Activated naive CD4-positive, alpha-beta T cell treated with anti-CD3 and anti-CD28 coated beads, Interleukin-2, amount 50 U/mL, for 16 hours (primary cell): ENCODE data around the gene DNMBP.
"Not testable (repeated sequence)": the region's sequence is repeated elsewhere in the genome, so short reads cannot be mapped to it uniquely, and the experiment has no call there.

Source experiments
- DNase-seq: peaks from one replicate; pipeline ENCODE4 v3.0.0-alpha.2; 2020

DNMBP gene

DNA sequence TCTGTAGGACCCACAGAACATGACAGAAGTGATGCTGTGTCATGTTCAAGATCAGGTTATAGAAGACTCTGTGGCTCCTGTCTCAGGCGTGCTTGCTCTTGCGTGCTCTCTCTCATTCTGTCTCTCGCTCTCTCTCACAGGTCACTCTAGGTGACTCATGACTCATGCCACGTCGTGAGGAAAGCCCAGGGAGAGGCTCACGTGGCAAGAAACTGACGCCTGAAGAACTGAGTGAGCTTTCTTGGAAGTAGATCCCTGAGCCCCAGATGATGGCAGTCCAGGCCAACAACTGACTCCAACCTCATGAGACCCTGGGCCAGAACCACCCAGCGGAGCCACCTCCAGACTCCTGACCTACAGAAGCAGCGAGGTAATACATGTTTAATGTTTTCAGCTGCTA is 103.3 kb downstream of the DNMBP start:
- DNase-seq: no peak

DNA sequence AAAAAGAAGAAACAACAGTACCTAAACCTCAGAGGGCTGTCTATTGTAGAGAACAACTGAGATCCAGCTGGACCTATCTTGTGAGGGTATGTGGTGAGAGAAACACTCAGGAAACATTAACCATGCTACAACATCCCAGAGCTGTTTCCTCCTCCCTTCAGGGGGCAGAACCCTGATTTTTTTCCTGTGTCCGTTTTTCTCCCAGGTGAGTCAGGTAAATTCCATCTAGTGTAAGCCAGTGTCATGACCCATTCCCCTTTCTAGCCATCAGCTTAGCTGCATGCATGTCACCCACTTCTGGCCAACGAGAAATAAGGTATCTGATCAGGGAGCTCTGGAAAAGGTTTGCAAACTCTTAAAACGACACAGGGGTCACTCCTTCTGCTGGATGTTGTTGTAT is 103.8 kb downstream of the DNMBP start:
- DNase-seq: no peak

DNA sequence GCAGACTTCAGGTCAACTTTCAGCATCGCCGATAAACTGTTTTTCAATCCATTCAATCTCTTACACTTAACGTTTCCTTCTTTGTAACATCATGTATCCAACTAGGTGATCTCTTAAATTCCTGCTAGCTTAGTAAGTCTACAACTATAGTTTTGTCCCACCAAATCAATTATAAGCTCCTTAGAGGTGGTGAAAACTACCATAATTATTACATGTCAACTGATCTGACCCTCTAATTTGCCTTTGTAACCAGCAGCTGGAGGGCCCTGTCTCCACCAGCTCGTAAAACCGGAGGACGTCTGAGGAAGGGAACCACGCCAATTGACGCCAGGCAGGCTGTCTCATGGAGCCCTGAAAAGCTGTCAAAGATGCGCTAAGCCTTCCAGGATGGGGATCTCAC is 113.9 kb downstream of the DNMBP start:
- DNase-seq: no peak

DNA sequence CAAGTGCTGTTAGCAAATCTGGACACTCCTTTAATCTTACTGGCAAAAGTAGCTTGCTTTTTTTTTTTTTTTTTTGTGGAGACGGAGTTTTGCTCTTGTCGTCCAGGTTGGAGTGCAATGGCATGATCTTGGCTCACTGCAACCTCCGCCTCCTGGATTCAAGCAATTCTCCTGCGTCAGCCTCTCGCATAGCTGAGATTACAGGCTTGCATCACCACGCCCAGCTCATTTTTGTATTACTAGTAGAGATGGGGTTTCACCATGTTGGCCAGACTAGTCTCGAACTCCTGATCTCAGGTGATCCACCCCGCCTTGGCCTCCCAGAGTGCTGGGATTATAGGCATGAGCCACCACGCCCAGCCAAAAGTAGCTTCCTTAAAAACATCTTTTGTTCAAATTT is 114.7 kb downstream of the DNMBP start:
- not testable (repeated sequence) for DNase-seq

DNA sequence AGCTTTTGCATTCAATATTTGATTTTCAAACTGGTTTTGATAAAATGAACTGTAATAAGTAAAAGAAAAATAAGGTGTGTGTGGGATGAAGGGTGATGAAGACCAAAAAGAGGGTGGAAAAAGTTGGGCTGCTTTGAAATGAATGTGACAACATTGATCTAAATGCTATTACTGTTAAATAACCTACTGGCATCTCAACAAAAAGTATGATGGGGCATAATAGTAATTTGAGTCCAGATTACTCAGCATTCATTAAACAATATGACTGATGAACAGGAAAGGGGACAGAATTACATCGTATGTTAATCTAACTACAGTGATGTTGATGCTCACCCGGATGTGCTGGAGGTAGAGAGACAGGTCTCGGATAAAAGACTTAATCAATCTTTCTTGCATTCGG is 115.1 kb downstream of the DNMBP start:
- no peak for DNase-seq

DNA sequence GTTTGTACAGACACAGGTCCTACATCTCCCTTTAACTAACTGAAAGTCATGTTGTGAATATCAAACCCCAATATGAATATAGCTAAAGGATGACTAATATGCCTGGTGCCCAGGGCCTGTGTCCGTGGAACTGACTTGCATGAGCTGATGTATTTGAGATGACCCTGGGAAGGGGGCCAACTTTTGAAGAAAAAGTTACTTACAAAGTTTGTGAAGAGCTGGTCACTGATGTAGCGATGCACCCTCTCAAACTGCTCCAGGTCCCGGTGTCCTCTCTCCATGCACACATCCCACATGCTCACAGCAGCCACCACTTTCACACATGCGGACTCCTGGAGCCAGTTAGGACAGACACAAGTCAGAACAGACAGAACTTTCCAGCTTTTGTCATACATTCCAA is 121.1 kb downstream of the DNMBP start:
- no peak for DNase-seq

DNA sequence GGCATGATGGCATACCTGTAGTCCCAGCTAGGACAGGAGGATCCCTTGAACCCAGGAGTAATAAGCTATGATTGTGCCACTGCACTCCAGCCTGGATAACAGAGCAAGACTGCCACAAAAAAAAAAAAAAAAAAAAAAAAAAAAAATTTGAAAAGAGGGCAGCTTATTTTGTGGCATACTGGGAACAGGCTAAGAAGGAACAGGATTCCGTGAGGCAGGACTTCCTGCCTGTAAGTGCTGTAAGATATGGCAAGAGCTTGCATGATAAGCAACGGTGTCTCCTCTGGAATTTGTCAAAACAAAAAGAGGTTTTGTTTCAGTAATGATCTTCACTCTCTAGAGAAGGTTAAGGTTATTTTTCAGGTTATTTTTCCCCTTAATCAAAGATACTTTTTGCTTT is 126.2 kb downstream of the DNMBP start:
- DNase-seq: no peak

DNA sequence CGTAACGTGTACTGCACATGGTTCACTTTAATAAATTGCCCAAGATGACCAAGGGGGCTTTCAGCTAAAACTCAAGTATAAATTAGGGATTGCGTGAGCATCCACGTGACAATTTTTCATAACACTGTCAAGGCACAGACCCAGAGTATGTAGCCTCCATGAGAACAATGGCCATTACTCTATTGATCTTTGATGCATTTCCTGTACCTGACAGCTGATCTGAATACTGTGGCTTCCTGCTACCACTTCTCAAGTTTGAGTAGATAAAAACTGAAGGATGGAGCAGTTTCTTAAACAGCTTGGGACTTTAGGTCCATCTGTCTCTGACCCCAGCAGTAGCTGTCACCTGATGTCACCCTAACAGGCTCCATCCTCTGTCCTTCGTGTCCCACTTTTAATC is 128.4 kb downstream of the DNMBP start:
- DNase-seq: no peak

DNA sequence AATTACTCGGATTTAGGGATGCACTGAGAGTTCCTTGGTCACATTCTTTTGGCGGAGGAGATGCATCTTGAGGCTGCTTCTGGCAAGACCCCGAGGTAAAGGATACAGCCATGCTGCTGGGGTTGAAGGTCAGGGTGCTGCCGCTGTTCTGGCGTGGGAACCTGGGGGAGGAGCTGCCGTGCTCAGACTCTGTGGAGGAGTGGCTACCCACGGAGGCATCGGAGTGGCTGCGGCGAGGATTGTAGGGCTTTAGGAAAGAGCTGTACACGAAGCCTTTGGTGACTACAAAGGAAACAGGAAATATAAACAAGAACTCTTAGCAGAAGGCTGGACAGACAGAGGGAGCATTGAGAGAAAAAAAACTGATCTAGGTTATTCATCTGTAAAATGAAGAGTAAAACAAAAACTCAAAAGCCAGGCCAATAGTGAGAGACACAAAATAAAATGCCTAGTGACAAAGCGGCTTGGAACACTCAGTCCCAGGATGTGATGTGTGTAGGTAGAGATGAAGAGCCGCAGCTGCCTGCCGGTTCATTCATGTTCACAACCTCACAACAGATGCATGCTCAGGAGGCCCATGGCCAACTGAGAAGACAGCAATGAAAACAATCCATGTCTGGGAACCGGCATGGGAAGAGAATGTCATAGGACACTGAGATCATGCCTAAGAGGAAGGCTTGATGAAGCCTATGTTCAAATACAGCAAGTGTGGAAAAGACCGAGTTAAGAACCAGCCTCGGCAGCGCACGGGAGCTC is 129.5 kb downstream of the DNMBP start:
- DNase-seq: no peak

DNA sequence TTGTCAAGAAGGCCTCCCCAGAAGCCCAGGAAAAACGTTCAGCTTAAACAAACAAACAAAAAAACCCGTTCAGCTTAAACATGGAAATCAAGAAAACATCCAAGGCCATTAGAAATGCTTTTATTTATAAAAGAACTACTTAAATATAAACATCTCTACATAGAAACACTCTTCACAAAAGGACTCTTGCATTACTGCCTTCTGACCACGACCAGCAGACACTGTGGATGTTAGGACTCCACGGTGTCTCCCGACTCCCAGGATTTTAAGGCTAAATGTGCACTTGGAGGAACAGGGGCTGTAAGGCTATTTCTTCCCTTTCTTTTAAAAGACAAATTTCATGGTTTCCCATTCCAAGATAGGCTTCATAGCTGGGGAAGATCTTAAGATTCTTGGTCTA is 134.3 kb downstream of the DNMBP start:
- no peak for DNase-seq

DNA sequence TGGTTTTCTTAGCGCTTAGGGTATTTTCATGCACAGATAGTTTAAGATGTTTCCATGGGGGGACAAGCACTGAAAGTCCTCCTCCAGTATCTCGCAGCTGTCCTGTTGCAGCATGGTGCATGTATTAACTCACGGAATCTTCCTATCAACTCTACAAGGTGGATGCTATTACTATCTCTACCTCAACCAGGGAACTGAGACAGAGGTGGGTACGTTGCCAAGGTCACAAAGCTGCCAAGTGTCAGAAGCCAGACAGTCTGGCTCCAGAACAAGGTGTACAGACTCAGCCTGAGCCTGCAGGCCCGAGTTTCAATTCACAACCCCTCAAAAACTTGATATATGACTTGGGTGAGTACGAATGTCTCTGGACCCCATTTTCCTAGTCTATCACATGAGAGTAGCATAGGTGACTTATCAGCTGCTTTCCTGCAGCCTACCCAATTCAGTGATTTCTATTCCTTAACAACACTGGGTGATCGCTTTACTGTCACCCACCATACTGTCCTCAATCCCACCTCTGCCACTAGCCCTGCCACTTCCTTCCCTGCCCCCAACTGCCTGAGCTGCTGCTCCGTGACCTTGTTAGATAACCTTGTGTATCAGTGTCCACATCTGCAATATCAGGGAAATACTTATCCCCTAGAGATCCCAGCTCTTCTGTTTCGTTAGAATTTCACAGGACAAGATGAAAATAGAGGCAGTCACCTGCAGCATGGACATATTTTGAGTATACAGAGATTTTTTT is 135.2 kb downstream of the DNMBP start:
- no peak for DNase-seq

DNA sequence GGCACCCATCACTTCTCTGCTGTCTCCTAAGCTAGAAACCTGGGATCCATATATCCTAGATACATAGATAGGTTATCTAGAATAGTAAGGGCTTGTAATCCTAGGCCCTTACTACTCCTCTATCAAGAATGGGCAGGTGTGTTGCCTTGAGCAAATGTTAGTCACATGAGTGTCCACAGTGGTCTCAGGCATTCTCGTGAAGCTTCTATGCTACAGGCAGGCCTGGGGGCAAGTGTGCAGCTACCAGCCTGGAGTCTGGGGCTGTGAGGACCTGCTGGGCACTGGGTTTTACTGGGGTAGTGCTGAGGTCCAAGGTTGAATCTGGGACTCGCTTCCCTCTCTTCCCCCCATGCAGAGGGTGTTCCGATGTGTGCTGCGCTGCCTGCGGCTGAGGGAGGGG is 135.9 kb downstream of the DNMBP start:
- DNase-seq: no peak

DNA sequence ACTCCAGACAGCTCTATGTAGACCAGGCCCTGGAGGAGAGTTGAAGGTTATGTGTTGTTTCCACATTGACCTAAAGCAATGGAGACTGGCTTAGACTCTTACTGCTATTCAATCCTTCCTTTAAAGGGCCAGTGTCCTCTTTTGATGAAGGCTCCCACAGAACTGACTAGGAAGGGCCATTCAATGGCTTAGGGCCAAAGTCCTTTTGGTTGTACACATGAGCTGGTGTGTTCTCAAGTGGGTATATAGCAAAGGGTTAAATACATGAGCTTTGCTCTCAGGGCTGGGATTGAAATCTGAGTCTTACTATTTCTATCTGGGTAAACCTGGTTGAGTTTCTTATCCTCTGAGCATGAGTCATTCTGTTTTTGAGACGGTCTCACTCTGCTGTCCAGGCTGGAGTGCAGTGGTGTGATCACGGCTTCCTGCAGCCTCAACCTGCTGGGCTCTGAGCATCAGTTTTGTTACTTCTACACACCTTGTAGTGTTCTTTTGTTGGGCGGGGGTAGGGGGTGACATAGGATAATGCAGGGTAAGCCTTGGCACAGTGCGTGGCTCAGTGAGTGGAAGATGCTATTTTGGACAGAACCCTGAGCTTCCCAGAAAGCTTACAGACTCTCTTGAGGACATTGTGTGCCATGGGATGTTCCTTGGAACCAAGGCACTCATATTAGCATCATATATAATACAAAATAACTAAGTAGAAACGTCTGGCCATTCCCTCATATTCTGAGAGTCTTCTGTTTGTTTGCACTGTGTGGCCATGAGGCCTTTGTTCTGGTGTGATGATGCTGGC is 137.2 kb downstream of the DNMBP start:
- no peak for DNase-seq

DNA sequence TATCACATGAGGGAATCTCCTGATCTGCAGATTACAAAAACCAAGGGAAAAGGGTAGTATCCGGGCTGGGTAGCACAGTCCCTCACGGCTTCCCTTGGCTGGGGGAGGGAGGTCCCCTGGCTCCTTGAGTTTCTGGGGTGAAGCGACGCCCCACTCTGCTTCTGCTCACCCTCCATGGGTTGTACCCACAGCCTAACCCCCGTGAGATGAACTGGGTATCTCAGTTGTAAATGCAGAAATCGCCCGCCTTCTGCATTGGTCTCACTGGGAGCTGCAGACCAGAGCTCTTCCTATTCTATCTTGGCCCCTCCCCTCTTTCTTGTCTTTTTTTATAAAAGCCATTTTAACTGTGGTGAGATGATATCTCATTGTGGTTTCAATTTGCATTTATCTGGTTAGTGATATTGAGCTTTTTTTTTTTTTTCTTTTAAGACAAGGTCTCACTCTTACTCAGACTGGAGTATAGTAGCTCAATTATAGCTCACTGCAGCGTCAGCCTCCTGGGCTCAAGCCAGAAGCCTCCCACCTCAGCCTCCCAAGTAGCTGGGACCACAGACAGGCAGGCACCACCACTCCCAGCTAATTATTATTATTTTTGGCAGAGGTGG is 139.5 kb downstream of the DNMBP start:
- DNase-seq: peak; percentile 58

DNA sequence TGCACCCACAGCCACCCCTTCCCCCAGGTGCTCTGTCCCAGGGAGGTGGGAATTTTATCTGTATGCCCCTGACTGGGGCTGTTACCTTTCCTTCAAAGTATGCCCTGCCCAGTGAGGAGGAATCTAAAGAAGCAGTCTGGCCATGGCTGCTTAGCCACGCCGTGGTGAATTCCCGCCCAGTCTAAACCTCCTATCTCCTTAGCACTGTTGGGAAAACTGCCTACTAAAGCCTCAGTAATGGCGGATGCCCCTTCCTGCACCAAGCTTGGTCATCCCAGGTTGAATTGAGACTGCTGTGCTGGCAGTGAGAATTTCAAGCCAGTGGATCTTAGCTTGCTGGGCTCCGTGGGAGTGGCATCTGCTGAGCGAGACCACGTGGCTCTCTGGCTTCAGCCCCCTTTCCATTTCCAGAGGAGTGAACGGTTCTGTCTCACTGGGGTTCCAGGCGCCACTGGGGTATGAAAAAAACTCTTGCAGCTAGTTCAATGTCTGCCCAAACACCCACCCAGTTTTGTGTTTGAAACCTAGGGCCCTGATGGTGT is 140.1 kb downstream of the DNMBP start:
- DNase-seq: no peak

DNA sequence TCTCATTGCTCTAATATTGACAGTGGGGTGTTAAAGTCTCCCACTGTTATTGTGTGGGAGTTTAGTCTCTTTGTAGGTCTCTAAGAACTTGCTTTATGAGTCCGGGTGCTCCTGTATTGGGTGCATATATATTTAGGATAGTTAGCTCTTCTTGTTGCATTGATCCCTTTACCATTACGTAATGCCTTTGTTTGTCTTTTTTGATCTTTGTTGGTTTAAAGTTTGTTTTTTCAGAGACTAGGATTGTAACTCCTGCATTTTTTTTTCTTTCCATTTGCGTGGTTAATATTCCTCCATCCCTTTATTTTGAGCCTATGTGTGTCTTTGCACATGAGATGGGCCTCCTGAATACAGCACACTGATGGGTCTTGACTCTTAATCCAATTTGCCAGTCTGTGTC is 142.5 kb downstream of the DNMBP start:
- not testable (repeated sequence) for DNase-seq

DNA sequence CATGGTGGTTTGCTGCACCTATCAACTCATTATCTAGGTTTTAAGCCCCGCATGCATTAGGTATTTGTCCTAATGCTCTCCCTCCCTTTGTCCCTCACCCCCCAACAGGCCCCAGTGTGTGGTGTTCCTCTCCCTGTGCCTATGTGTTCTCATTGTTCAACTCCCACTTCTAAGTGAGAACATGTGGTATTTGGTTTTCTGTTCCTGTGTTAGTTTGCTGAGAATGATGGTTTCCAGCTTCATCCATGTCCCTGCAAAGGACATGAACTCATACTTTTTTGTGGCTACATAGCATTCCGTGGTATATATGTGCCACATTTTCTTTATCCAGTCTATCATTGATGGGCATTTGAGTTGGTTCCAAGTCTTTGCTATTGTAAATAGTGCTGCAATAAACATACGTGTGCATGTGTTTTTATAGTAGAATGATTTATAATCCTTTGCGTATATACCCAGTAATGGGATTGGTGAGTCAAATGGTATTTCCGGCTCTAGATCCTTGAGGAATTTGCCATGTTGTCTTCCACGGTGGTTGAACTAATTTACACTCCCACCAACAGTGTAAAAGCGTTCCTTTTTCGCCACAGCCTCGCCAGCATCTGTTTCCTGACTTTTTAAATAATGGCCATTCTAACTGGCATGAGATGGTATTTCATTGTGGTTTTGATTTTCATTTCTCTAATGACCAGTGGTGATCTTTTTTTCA is 146.1 kb downstream of the DNMBP start:
- not testable (repeated sequence) for DNase-seq

DNA sequence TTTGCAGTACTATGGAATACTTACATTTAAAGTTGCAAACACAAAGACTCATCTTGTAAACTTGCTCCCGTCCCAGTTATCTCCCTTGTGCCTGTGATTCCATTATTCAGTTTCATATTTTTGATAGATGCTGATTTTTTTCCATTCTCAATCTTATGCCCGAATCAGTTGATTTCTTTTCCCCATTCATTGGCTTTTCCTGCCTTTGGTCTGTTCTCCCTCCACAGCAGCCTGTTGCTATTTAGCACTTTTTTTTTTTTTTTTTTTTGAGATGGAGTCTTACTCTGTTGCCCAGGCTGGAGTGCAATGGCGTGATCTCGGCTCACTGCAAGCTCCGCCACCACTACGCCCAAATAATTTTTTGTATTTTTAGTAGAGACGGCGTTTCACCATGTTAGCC is 149.3 kb downstream of the DNMBP start:
- DNase-seq: no peak

DNA sequence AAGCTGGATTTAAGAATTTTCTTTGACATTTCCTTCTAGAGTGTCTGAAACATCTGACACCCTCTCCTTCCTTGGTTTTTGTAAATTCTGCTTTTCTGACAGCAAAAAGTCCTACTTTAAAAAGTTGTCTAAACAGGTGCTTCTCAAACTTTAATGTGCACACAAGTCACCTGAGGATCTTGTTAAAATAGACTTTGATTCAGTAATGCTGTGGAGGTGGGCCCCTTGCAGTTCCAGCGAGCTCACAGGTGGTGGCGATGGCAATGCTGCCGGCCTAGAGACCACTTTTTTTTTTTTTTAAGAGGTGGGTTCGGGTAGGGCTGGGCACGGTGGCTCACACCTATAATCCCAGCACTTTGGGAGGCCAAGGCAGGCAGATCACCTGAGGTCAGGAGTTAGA is 150.2 kb downstream of the DNMBP start:
- no peak for DNase-seq

DNA sequence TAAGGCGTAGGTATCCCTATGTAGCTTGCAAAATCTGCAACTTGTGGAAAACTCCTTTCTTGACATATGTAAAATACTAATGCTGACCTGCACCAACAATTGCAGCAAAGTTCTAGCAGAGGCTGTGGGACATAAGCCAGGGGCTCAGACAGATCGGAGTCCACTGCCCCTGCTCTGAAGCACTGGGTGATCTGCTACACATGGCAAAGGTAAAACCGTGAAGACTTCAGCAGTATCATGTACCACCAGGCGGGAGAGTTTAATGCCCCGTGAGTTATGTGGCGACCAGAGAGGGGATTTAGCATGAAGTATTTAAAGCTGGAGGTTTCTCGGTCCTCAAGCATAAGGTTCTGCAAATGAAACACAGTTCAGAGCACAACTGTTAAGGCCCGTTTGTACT is 150.9 kb downstream of the DNMBP start:
- no peak for DNase-seq

DNA sequence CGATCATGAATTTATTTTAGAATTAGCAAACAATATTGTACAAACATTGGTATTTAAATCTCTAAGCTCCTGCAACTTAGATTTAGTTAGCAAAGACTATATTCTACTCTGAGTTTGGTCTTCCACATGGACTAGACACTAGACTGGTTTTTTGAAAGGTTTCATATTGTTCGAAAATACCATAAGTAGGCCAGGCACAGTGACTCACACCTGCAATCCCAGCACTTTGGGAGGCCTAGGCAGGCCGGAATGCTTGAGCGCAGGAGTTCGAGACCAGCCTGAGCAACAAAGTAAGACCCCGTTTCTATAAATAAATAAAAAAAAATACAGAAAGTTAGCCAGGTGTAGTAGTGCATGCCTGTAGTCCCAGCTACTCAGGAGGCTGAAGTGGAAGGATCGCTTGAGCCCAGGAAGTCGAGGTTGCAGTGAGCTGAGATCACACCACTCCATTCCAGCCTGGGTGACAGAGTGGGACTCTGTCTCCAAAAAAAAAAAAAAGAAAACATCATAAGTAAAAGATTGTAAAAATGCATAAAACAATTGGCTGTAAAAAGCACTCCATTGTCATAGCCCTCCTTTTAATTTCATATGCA is 154.2 kb downstream of the DNMBP start:
- DNase-seq: no peak

DNA sequence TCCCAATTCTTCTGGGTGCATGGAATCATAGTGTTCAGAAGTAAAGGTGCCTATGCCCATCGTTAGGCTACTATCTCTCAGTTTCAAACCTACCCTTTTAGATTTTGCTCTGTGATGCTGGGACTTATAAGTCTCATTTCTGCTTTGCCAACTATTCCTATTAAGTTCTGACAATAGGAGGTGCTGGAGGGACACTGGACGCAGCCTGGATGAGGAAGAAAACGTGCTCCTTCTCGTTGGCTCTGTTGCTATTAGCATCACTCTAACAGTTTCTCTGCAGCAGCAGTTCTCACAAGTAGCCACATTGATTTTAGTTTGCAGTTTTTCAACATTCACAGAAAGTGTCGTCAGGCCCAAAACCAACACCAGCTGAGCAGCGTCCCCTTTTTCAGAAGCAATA is 154.9 kb downstream of the DNMBP start:
- no peak for DNase-seq
